ENCODE results near the gene ROCK2.

DNA sequence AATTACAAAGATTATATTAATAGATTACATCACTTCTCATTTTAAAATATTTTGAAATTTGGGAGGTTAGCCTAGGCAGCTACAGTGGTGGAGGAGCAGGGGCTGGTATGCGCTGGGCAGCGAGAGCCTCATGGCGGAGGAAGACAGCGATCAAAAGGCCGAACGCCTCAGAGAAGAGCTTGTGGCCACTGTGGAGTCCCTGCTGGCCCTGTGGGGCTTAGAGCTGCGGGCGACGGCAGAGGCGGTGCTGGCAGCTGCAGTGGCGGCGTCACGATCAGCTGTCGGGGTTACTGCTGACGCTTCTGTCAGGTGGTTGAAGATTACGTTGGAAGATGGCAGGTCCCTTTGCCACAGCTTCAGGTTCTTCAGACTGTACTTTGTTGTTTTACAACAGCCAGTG lies 87.4 kb downstream of the ROCK2 start:
- TF ChIP-seq, protein P1, sequence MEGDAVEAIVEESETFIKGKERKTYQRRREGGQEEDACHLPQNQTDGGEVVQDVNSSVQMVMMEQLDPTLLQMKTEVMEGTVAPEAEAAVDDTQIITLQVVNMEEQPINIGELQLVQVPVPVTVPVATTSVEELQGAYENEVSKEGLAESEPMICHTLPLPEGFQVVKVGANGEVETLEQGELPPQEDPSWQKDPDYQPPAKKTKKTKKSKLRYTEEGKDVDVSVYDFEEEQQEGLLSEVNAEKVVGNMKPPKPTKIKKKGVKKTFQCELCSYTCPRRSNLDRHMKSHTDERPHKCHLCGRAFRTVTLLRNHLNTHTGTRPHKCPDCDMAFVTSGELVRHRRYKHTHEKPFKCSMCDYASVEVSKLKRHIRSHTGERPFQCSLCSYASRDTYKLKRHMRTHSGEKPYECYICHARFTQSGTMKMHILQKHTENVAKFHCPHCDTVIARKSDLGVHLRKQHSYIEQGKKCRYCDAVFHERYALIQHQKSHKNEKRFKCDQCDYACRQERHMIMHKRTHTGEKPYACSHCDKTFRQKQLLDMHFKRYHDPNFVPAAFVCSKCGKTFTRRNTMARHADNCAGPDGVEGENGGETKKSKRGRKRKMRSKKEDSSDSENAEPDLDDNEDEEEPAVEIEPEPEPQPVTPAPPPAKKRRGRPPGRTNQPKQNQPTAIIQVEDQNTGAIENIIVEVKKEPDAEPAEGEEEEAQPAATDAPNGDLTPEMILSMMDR (IDR thresholded peaks at IDR 0.05), result no peak
- no peak for TF ChIP-seq POLR2A (IDR thresholded peaks at IDR 0.05)
